Tibial nerve (tissue), 4 donors: ENCODE data around the gene MYLIP. TPM values are rescaled to one million over a fixed set of nuclear protein-coding genes. Genes with fewer than 3 reads are reported as not detected.

Experiments used
- DNase-seq, 2 donors: peaks; one replicate each; pipeline ENCODE4 v3.0.0-alpha.2; 2019; ENCODE audit warnings: low spot score in 2 of 2
- H3K27ac ChIP-seq, 4 donors: fragments of 200-600 bp; sonication (generic) in 3 of 4; one replicate each; pipeline ENCODE4 v1.5.1; 2017 to 2019; ENCODE audit warnings: mild to moderate bottlenecking in 1 of 4
- H3K27me3 ChIP-seq, 2 donors: fragments of 200-600 bp; sonication (generic) in 1 of 2; one replicate each; pipeline versions ENCODE4 v1.5.1 to v1.6.0; 2017 to 2019
- H3K36me3 ChIP-seq, 3 donors: fragments of 200-600 bp; sonication (generic); one replicate each; pipeline ENCODE4 v1.5.1; 2018 to 2019
- H3K4me1 ChIP-seq, 4 donors: fragments of 200-600 bp; sonication (generic) in 3 of 4; one replicate each; pipeline ENCODE4 v1.5.1; 2017 to 2019
- H3K4me3 ChIP-seq, 4 donors: fragments of 200-600 bp; sonication (generic) in 3 of 4; one replicate each; pipeline ENCODE4 v1.5.1; 2017 to 2019; ENCODE audit warnings: mild to moderate bottlenecking in 1 of 4, moderate library complexity in 1 of 4
- H3K9me3 ChIP-seq, 4 donors: fragments of 200-600 bp; sonication (generic) in 3 of 4; one replicate each; pipeline ENCODE4 v1.5.1; 2017 to 2019
- EP300 ChIP-seq, 2 donors: sonication (generic); formaldehyde crosslinking; IDR thresholded peaks; one replicate each; pipeline ENCODE4 v1.6.1; 2017; ENCODE audit warnings: antibody characterized with exemption in 2 of 2, mild to moderate bottlenecking in 1 of 2
- POLR2A ChIP-seq, 2 donors: fragments of 450-650 bp; IDR thresholded peaks; one replicate each; pipeline ENCODE4 v1.6.1; 2017; ENCODE audit warnings: antibody characterized with exemption in 2 of 2, mild to moderate bottlenecking in 2 of 2, moderate library complexity in 2 of 2
- WGBS, 2 donors: methylation state at CpG; one replicate each; pipeline ENCODE4 v1.1.5; 2018; 5-methylcytosine and 5-hydroxymethylcytosine counted together
- total RNA-seq, 4 donors: library from RNA; depleted of rRNA; stranded (reverse); fragments of >200 nt; gene quantifications; one replicate each; pipeline ENCODE4 v1.1.0, GENCODE V29; 2016
- TF ChIP-seq, protein P1 (sequence below), 5 experiments: fragments of 200-600 bp in 3 of 5; fragments of 450-650 bp in 2 of 5; sonication (generic) in 3 of 5; IDR thresholded peaks; one replicate each; pipeline ENCODE4 v1.5.1; 2016 to 2019; ENCODE audit warnings: antibody characterized with exemption in 5 of 5, mild to moderate bottlenecking in 3 of 5, moderate library complexity in 2 of 5

The MYLIP gene
- total RNA-seq, 4 donors from 2014 or later, result 23.4 to 43.3 (median 29.7) TPM

DNA sequence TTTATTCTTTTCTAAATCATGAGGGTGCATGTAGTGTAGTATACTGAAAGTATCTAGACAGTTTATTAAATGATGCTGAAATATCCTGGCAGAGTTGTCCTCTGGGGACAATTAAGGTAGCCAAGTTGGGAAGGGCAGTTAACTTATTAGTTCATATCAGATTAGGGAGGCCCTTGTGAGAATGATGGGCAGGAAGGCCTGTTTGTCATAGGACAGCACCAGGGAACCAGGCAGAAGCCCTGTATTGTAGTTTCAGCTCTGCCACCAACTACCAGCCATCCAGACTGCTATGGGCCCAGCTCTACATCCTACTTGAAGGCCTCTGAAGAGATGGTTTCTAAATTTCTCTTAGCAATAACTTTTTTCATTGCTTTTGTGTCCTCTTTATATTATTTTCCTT lies 4.0 kb downstream of the MYLIP start:
- no peaks in the 10 kb centered on the region for H3K36me3 ChIP-seq
- no peaks in the 10 kb centered on the region for H3K27me3 ChIP-seq
- no peak for TF ChIP-seq EP300 (IDR thresholded peaks at IDR 0.05)
- TF ChIP-seq, protein P1, sequence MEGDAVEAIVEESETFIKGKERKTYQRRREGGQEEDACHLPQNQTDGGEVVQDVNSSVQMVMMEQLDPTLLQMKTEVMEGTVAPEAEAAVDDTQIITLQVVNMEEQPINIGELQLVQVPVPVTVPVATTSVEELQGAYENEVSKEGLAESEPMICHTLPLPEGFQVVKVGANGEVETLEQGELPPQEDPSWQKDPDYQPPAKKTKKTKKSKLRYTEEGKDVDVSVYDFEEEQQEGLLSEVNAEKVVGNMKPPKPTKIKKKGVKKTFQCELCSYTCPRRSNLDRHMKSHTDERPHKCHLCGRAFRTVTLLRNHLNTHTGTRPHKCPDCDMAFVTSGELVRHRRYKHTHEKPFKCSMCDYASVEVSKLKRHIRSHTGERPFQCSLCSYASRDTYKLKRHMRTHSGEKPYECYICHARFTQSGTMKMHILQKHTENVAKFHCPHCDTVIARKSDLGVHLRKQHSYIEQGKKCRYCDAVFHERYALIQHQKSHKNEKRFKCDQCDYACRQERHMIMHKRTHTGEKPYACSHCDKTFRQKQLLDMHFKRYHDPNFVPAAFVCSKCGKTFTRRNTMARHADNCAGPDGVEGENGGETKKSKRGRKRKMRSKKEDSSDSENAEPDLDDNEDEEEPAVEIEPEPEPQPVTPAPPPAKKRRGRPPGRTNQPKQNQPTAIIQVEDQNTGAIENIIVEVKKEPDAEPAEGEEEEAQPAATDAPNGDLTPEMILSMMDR (IDR thresholded peaks at IDR 0.05), result no peak
- no peak for TF ChIP-seq POLR2A (IDR thresholded peaks at IDR 0.05)
- H3K27ac ChIP-seq, result peak overlapping the region in 2 of 4 donors; percentile 40 to 99
- H3K4me1 ChIP-seq, result peaks cover 0 to 70% (median 54%) of the 10 kb centered on the region in 4 donors
- no peak for DNase-seq
- H3K9me3 ChIP-seq, result no peaks in the 10 kb centered on the region
- peak overlapping the region in 1 of 4 donors; percentile 11 for H3K4me3 ChIP-seq

DNA sequence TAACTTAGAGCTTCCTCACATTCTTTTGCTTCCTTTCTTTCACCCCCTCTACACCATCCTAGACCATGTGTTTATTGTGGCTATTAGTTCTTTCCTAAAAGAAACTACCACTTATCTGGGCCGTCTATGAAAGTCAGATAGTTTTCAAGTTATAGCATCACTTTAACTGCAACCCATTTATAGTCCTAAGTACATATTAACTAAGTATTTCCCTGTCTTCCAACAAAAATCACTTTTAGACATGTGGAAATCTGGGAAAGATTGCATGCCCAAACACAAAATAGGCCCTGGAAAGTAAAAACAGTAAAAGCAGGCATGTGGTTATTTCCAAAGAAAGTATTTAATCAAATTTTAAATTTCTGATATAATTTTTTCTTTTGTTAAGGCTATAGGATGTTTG lies 5.5 kb downstream of the MYLIP start:
- Histone ChIP-seq H3K4me1 (peaks cover 0 to 85% (median 64%) of the 10 kb centered on the region in 4 donors), H3K27me3 (no peaks in the 10 kb centered on the region), H3K9me3 (no peaks in the 10 kb centered on the region), H3K27ac (peak overlapping the region; percentile 6 to 99 (median 52)), H3K36me3 (no peaks in the 10 kb centered on the region), H3K4me3 (no peak overlapping the region)
- TF ChIP-seq, protein P1 (IDR thresholded peaks at IDR 0.05), result no peak
- TF ChIP-seq EP300 (IDR thresholded peaks at IDR 0.05), result no peak
- TF ChIP-seq POLR2A (IDR thresholded peaks at IDR 0.05), result no peak
- 30% methylated on average over 1 of the region's 1 CpG for WGBS, 2 donors
- DNase-seq, result no peak

DNA sequence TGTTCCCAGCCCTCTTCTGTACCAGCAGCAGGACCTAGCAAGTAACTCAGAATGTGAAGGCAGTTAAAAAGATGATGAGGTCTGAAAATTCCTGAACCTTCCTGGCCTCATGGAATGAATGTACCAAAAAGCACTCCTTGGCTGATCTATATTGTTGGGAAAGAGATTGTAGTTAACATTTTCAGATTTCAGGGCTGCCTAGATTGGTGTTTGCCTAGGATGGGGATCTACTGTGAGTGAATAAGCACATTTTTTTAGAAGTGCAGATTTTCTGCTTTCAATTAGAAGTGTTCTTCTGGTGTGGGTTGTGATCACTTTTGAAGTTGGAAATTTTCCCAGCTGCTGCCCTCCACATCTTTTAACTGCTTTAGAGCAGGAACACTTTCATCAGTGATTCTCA lies 6.2 kb downstream of the MYLIP start:
- H3K4me3 ChIP-seq, result no peak overlapping the region
- H3K27ac ChIP-seq, result peak overlapping the region; percentile 1 to 52 (median 24)
- TF ChIP-seq POLR2A (IDR thresholded peaks at IDR 0.05) (no peak), EP300 (IDR thresholded peaks at IDR 0.05) (no peak)
- TF ChIP-seq, protein P1 (IDR thresholded peaks at IDR 0.05), result no peak
- H3K4me1 ChIP-seq, result peaks cover 0 to 89% (median 64%) of the 10 kb centered on the region in 4 donors
- no peaks in the 10 kb centered on the region for H3K9me3 ChIP-seq
- H3K27me3 ChIP-seq, result no peaks in the 10 kb centered on the region
- H3K36me3 ChIP-seq, result no peaks in the 10 kb centered on the region
- DNase-seq, result no peak

DNA sequence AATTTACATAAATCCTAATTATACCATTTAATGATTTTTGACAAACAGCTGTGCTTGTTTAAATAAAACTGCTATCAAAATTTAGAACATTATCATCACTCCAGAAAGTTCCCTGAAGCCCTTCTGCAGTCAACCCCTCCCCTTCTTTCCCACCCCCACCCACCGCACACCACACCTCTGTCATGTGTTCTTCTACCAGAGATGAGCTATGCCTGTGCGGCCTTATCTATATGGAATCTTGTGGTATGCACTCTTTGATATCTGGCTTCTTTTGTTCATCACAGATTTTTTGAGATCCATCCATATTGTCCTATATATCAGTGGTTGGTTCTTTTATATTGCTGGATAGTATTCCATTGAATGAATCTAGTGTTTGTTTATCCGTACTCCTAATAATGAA lies 7.2 kb downstream of the MYLIP start:
- TF ChIP-seq, protein P1 (IDR thresholded peaks at IDR 0.05), result no peak
- TF ChIP-seq POLR2A (IDR thresholded peaks at IDR 0.05) (no peak), EP300 (IDR thresholded peaks at IDR 0.05) (no peak)
- H3K9me3 ChIP-seq, result no peaks in the 10 kb centered on the region
- no peak for DNase-seq
- no peak overlapping the region for H3K4me3 ChIP-seq
- peaks cover 0 to 6% (median 0%) of the 10 kb centered on the region in 3 donors for H3K36me3 ChIP-seq
- H3K27ac ChIP-seq, result no peak overlapping the region
- H3K27me3 ChIP-seq, result no peaks in the 10 kb centered on the region
- peaks cover 0 to 92% (median 62%) of the 10 kb centered on the region in 4 donors for H3K4me1 ChIP-seq
- WGBS, 2 donors, result 86 to 87% methylated on average over 3 of the region's 3 CpGs

DNA sequence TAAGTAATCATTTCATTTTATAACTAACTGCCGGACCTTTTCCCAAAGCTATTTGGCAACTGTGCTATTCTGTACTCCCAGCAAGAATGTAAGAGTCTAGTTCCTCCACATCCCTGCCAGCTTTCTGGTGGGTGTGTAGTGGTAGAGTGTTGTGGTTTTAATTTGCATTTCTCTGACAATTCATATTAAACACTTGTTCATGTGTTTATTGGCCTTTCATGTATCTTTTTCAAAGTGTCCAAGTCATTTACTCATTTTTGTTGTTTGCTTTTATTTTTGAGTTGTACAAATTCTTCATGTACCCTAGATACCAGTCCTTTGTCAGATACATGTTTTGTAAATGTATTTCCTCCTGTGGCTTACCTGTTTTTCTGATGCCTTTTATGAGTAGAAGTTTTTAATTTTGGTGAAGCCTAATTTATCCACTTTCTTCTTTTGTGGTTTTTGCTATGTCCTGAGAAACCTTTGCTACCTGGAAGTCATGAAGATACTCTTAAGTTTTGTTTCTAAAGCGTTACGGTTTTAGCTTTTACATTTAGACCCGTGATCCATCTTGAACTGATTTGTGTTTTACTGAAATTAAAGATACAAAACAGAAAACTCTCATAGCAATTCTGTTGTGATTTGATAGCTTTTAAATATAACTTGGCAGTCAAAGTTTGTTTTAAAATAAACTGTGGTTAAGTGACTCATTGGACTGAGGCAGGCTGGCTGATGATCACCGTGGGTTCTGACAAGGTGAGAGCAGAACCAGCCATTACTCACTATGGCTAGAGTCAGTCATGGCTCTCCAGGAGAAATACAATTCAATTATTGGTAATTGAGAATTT lies 8.0 kb downstream of the MYLIP start:
- no peak for TF ChIP-seq POLR2A (IDR thresholded peaks at IDR 0.05)
- TF ChIP-seq EP300 (IDR thresholded peaks at IDR 0.05), result no peak
- TF ChIP-seq, protein P1 (IDR thresholded peaks at IDR 0.05), result no peak
- Histone ChIP-seq H3K27me3 (no peaks in the 10 kb centered on the region), H3K27ac (no peak overlapping the region), H3K4me3 (no peak overlapping the region), H3K36me3 (peaks cover 0 to 14% (median 0%) of the 10 kb centered on the region in 3 donors), H3K4me1 (peaks cover 0 to 85% (median 55%) of the 10 kb centered on the region in 4 donors), H3K9me3 (no peaks in the 10 kb centered on the region)
- DNase-seq, result no peak
- 57 to 60% methylated on average over 5 of the region's 5 CpGs for WGBS, 2 donors
